A673 (cell line): Measurements from ENCODE around the gene RGL3.

Source experiments
- EZH2 ChIP-seq: fragments of 200-600 bp; sonication (generic); IDR thresholded peaks from 2 replicates; pipeline ENCODE4 v1.6.1; 2017; ENCODE audit warnings: borderline replicate concordance, low read depth, mild to moderate bottlenecking, mixed read lengths, antibody characterized with exemption, low read length; ENCODE audit not compliant: poor library complexity, severe bottlenecking
- TF ChIP-seq, protein P1 (sequence below): fragments of 300-800, 200-600 bp; sonication (generic); conservative IDR thresholded peaks from 2 replicates; pipeline ENCODE4 v1.5.1; 2017; ENCODE audit warnings: low read depth, mild to moderate bottlenecking, antibody characterized with exemption, low read length, moderate library complexity, mixed read lengths

DNA sequence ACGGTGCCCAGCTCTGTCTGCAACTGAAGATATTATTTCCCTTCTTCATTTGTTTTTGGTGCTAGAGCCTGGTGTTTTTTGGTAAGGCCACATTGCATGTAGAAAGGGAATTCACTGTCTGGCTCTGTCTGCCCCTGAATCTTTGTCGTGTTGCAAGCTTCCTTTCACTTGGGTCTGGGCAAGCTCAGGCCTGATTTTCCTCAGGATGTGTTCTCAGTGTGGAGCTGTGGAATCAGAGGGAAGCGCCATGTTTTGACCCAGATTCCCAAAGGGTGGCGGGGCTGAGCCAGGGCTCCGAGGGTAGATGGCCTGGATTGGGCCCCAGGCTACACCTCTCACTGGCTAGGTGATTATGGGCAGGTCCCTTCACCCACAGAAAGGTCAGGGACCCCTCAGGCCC lies 24.9 kb upstream of the RGL3 start:
- no peak for TF ChIP-seq EZH2
- TF ChIP-seq, protein P1, sequence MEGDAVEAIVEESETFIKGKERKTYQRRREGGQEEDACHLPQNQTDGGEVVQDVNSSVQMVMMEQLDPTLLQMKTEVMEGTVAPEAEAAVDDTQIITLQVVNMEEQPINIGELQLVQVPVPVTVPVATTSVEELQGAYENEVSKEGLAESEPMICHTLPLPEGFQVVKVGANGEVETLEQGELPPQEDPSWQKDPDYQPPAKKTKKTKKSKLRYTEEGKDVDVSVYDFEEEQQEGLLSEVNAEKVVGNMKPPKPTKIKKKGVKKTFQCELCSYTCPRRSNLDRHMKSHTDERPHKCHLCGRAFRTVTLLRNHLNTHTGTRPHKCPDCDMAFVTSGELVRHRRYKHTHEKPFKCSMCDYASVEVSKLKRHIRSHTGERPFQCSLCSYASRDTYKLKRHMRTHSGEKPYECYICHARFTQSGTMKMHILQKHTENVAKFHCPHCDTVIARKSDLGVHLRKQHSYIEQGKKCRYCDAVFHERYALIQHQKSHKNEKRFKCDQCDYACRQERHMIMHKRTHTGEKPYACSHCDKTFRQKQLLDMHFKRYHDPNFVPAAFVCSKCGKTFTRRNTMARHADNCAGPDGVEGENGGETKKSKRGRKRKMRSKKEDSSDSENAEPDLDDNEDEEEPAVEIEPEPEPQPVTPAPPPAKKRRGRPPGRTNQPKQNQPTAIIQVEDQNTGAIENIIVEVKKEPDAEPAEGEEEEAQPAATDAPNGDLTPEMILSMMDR = no peak
